Mammary epithelial cell (primary cell): ENCODE measurements around the gene CDH13.

Source experiments
- CTCF ChIP-seq, 2 donors: IDR thresholded peaks in 1 of 2; conservative IDR thresholded peaks in 1 of 2; 2 replicates each; pipeline ENCODE4 v1.5.1; 2011 to 2012; ENCODE audit warnings: inconsistent platforms in 2 of 2, low read length in 2 of 2, mild to moderate bottlenecking in 2 of 2, control low read depth in 1 of 2, low read depth in 1 of 2; ENCODE audit not compliant: insufficient read depth in 1 of 2; ENCODE audit errors: extremely low read depth in 1 of 2
- EZH2 ChIP-seq: IDR thresholded peaks from 2 replicates; pipeline ENCODE4 v1.6.1; 2012; ENCODE audit warnings: low read length, inconsistent platforms, borderline replicate concordance

- TF ChIP-seq CTCF (conservative IDR thresholded peaks at IDR 0.05 in 1 of 2, IDR thresholded peaks at IDR 0.05 in 1 of 2; ENCODE audit: extremely low read depth in 1 of 2, insufficient read depth in 1 of 2, low read depth in 1 of 2, low read length in 2 of 2) (no peak), EZH2 (no peak)
Observed at GRCh38 chr16:82911925-82912324, 285.2 kb downstream of the CDH13 start.
